ENCODE measurements around the gene TRAPPC12.

DNA sequence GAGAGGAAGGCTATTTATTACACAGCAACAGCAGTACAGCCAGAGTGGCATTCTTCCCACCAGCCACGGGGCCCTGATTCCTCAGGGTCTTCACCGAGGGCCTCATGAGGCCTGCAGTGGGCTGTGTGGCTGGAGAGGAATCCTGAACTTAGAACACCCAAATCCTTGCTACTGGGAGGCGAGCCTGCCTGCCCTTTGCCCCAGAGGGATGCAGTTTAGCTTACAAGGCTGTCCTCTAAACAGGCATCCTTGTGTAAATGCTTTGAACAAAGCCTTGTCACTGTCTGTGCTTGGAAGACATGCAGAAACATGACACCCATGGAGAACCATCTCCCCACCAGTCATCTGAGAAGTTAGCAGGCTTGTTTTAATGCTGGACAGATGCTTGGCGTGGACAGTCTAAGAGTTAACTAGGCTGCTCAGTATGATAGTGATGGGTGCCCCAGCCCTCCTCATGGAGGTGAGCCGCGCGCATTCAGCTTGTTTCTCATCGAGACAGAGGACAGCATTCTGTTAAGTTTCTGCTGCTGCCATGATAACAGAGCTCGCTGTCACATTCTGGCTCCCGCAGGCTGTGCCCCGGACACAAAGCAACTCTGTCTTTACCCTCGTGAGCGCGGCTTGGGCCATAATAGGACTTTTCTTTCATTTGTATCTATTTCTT lies 97.0 kb downstream of the TRAPPC12 start:
- no peak for TF ChIP-seq GATA2 (IDR thresholded peaks at IDR 0.05; ENCODE audit: low read depth, low read length)
- no peak for TF ChIP-seq GATA3 (IDR thresholded peaks at IDR 0.05; ENCODE audit: low read depth, low read length)

Measured in SH-SY5Y (cell line).